Measurements from ENCODE around the gene CTXND1.

The CTXND1 gene

DNA sequence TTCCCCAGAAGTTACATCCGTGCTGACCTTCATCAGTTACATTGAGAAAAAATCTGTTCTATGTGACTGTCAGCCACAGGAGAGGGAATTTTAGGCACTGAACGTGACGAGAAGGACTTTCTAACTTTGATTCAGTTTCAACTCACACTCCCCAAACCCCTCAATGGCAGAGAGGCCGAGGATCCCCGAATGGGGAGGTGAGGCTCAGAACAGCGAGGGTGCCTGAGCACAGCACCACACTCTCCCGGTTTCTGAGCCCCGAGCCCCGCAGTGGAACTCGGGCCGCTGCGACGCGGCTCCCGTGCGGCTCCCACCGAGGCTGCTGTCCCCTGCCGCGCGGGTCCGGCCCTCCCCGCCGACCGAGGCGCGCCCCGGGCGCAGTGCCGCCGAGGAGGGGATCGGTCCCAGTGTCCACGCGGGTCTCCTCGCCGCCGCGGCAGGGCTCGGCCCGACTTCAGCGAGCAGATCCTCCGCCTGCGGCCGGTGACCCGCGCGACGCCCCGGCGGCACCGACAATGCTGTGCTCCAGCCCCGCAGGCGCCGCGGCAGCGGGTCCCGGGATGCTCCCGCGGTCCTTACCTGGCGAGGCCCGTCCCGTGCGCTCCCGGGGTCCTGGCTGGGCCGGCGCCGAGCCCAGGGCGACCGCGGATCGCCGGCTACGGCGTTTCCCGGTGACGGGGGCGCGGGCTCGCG lies 439 bp downstream of the CTXND1 start:
- DNase-seq = peak; percentile 6

DNA sequence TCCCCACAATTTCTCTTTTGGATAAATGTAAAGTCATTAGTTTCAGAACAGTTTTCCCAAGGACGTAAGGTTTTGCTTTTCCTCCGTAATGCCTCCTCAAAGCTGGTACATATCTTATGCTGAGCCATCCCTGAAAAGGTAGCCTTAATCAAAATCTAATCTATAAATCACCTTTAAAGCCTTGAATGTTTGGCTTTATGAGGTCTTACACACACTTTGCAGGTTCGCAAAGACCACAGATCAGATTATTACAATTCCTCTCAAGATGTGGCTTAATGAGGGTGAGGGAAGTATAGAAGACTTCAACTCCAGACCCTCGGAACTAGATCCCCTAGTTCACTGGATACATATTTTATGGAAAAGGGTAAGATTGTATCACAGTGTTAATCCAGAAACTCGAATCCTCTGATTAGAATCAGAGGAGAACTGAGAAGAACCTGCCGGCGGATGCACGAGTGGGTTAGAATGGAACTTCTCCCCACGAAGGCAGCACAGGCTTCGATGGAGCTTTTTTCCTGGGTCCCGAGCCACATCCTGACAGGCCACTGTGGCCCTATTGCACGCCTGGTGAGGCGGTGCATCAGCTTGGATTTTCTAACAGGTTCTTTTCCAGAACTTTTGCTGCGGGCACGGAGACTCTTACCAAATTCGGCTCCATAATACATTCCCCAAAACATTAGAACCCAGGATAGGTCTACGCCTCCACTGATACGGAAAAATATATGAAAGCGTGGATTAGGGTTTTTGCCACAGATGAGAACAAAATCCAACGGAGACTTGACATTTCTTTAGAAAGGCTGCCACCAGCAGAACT lies 1.2 kb downstream of the CTXND1 start:
- no peak for DNase-seq

DNA sequence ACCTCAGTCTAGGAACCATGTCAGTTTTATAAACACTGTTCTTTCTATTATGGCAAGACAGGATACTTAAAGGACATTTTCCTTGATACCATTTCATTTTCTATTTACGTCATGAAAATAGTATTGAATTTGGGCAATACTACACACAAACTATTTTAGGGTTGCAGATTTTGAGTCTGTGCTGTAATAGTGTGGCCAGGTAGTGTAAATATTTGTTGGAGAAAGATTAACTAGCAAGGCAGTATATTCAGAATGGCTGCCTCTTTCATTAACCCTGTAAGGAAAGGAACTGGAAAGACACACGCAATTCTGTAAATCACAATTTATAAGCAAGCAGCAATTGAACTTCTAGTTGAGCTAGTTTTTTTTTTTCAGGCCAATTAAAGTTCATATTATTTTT lies 2.0 kb downstream of the CTXND1 start:
- DNase-seq = no peak

DNA sequence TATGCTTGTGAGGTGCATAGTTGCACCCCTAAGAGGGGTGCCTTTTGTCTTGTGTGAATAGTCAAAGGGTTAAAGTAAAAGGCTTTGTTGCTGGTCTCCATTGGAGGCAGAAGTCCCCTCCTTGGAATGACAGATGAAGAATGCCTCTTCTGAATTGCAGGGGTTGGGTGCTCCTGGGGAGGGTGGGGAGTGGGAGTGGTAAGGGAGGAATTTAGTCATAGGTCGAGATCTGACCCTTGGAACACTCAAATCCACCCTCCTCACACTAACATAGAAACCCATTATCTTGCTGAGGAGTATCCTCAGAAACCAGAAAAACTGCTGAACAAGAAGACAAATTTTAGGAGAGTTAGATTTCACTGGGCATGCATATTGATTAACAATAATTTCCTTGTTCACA lies 4.7 kb downstream of the CTXND1 start:
- DNase-seq = no peak

DNA sequence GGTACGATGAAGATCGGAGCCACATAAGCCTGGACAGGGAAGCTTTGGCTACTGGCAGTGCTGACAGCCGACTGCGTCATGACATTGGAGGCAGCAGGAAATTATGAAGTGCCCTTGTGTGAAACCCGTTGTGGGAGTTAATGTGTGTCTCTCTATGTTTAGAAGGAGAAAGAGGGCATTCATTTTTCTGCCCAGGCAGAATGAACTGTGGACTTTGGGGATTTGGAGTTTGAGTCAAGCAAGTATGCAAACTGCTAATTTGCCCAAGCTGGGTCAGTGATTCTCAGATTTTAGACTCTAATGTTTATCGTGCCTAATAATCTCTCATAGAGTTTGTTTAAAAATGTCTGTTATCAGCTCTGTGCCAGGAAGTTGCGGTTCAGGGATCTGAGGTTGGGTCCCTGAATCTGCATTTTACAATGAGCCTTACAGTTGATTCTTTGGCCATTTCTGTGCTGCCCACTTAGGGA lies 5.6 kb downstream of the CTXND1 start:
- no peak for DNase-seq

DNA sequence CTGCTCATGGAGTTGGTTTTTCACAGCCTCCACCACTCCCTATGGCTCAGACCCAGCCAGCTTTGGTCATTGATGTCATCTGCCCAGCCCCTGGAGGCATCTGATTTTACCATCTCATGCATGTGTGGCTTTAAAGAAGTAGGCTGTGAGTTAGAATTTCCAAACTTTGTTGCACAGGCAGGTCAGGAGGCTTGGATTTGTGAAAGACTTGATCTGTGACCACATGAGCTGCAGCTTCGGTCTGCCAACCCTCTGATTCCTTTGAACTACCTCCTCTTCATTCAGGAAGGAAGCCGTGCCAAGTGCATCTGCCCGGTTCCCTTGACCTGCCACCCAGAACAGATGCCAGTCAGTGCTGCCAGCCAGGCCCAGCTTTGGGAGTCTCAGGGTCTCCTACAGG lies 9.2 kb downstream of the CTXND1 start:
- no peak for DNase-seq

DNA sequence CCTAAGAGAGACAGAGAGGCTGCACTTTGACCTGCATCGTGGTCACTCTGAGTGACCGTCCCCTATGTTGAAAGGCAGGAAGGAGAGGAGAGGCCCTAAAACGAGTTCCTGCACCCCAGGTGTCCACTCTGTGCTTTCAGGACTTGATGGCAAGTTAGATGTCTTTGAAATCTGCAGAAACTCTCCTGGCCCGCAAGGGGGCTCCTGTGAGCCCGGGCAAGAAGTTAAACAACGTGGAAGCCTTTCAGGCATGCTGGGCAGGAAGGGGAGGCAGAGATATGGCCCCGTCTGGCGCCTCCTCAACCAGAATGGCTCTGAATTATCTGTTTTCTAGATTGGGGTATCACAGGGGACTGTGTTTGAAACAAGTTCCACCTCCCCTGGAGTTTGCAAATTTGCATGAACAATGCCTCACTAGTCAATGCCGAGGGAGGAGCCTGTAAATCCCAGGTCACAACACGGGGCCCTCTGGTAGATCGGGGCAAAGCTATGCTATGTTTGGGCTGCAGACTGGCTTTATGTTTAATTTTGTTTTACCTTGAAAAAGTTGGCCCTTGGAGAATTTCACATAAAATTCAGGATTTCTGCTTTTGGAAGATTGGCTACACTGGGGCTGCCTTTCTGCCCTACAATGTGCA lies 9.8 kb downstream of the CTXND1 start:
- DNase-seq = peak; percentile 22

DNA sequence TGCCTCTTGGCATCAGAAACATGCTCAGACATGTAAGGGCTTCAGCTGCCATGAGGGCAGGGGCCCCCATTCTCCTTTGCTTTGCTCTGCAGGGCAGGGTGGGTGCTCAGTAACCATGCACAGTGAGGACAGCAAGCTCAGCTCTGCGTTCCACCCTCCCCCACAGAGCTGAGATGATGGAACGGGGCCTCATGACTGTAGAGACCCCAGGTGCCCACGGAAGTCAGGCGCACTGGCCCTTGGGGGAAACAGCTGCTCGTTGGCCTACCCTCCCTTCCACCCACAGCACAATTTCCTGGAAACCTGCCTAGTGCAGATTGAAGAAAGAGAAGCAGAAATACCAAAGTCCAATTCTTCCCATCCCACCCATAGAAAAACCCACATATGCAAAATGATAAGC lies 10.5 kb downstream of the CTXND1 start:
- no peak for DNase-seq

DNA sequence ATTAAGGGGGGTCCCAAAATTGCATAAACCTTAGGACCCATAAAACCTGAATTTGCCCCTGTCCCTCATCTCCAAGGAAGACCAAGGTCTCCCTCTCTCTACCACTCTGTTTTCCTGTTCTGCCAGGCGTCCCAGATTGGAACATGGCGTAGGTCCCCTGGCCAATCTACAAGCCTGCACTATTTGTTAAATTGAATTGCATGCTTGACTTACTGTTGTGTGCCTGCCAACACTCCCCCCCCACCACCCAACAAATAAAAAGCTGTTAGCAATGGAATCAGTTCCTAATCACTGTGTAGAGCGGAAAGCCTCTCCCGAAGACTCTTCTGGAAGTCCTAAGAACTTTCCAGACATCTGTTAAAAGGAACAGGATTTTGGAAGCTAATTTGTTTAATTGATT lies 11.7 kb downstream of the CTXND1 start:
- DNase-seq = no peak

DNA sequence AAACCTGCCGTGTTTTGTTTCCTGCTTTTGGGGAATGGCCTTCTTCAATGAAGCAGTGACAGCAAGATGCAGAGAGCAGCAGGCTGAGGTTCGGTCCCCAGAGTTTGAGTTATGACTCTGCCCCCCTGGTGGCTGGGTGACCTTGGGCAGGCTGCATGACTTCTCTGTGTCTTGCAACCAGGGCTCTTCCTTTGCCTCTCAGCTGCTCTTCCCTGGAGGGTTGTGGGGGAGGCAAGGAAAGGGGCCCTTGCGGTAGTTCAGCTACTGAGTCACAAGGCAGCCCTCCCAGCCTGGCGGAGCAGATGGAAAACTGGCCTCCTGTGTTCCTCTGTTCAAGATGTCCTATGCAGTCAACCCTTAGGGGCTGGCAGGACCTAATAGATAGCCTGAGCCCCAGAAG lies 17.1 kb downstream of the CTXND1 start:
- peak; percentile 68 for DNase-seq

DNA sequence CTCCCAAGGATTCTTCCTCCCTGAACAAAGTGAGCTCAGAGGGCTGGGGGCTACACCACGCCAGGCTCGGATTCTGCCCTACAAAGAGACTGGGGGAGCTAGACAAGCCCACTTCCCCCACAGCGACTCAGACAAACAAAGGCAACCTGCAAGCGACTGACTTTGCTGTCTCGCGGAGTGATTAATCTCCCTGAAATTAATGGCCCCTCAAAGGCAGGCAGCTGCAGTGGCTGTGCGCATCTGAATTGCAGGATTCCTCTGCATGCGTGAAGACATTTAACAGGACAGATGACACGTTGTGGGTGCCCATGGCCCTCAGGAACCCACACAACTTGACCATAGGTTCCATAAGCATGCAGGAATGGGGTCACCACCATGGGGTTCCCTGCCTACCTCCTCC lies 18.4 kb downstream of the CTXND1 start:
- no peak for DNase-seq

DNA sequence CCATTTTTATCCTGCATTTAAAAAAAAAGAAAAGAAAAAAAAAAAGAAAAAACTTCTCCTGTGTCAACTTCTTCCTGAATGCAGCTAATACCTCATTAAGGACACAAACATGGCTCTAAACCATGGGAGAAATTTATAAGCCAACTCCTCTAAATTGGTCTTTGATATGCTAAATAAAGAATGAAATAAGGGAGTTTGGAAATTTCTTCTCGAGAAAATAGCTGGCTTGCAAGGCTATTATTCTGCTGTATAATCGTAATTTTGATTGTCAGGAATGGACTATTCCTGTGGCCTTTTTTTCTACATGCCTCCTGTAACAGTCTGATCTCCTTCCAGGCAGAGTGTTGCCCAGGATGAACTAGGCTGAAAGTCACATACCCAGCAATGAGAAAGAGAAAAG lies 20.6 kb downstream of the CTXND1 start:
- no peak for DNase-seq

DNA sequence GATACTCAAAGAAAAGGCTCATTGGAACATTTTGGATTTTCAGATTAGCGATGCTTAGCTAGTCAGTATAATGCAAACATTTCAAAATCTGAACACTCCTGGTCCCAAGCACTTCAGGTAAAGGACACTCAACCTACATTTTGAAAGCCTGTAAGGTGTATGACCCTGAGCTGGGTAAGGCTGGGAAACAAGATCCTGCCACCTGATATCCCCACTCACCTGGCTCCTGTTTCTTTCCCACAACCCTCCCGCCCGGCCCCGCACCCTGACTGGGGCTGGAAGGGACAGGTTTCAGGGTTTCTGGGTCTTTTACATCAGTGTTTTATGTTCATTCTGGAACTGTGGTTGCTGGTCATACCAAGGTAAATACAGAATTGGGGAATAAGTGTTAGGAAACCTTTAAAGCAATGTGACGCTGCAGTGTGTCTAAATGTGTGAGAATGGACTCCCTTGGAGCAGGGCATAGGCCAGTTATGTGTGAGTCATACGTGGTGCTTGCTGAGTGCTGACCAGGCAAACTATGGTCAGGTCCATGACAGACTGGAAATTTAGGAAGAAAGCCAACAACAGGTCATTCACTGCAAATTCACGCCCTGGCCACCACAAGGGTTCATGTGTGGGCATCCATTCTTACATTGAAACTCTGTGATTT lies 22.9 kb downstream of the CTXND1 start:
- no peak for DNase-seq

DNA sequence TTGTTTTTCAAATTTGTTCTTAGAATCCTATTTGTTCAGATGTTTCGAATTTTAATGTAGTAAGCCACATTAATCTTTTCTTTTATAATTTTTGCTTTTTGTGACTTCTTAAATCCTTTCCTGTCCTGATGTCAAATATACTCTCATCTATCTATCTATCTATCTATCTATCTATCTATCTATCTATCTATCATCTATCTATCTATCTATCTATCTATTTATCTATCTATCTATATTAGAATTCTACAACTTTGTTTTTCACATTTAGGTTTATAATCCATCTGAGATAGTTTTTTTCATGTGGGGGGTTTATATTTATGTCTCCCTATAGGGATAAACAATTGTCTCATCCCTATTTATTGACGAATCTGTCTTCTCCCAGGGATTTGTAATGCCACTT lies 32.1 kb downstream of the CTXND1 start:
- DNase-seq = no peak

DNA sequence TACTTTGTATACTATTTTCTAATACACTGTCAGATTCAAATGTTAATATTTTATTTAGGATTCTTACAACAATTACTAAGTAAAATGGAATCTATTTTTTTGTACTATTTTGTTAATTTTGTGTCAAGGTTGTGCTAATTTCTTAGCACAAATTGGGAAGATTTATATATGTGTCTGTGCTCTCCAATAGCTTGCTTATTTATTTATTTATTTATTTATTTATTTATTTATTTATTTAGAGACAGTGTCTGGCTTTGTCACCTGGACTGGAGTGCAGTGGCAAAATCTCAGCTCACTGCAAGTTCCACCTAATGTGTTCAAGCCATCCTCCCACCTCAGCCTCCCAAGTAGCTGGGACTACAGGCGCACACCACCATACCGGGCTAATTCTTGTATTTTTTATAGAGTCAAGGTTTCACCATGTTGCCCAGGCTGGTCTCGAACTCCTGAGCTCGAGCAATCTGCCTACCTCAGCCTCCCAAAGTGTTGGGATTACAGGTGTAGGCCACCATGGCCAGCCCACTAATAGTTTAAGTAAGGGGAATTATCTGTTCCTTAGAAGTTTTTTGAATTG lies 34.6 kb downstream of the CTXND1 start:
- DNase-seq = no peak

DNA sequence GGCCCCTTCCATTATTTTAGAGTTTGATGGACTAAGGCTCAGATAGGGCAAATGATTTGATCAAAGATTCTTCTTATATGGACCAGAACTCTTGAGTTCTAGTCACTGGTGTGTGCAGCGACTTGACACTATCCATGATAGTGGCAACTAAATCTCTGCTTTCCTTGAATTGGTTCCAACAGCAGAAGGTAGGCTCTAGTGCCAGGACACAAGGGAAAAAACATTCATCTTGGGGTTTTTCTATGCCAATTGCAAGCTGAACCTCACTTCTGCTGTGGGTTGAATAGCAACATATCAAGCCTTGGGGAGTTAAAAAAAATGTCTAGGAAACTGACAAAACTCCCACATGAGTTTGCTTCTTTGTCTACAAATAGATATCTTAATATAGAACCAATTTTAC lies 35.1 kb downstream of the CTXND1 start:
- DNase-seq = no peak

DNA sequence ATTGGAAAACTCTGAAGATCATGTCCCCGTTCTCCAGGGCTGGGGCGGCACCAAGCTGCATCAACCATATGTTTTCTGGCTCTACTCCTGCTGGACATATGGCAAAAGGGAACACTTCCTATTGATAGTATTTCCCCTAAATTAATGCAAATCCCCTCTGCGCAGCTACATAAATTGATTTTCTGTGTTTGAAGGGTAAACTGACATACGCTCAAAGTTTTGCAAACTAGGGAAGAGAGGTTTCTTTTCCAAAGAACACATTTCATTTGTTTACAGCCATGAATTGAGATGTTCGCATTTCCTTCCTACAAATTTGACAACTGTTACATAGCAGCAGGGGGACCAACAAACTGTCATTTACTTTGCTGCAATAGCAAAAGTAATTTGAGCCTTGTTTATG lies 35.9 kb downstream of the CTXND1 start:
- DNase-seq = no peak

DNA sequence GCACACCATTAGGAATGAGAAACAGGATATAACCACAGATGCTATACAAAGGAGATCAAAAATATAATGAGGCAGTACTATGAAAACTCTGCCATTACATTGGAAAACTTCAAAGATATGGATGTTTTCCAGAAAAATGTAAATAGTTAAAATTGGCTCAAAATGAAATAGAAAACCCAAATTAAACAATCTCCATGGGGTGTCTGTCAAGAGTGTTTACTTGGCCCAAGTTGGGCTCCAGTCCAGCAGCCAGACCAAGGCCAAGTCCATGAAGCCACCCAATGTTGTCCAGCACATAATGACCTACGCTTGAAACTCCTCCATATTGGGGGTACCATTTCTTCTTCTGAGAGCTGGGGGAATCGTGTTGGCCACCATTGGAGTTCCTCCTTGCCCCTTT lies 37.1 kb downstream of the CTXND1 start:
- no peak for DNase-seq

DNA sequence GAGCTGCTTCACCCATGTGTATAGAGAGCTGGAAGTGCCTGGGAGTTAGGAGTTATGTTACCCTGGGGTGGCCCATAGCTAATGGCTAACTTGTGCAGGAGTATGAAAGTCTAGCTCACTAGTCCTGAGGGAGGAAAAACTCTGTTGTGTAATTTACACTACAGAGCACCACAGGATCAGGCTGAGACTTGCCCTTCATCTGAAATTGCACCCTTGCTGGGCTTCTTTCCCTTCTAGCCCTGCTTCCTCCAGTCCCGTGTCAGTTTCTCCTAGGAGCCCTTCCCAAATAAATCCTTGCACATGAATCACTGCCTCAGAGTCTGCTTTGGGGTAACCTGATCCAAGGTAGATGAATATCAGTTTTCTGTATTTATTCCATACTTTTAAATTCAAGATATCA lies 40.0 kb downstream of the CTXND1 start:
- no peak for DNase-seq

DNA sequence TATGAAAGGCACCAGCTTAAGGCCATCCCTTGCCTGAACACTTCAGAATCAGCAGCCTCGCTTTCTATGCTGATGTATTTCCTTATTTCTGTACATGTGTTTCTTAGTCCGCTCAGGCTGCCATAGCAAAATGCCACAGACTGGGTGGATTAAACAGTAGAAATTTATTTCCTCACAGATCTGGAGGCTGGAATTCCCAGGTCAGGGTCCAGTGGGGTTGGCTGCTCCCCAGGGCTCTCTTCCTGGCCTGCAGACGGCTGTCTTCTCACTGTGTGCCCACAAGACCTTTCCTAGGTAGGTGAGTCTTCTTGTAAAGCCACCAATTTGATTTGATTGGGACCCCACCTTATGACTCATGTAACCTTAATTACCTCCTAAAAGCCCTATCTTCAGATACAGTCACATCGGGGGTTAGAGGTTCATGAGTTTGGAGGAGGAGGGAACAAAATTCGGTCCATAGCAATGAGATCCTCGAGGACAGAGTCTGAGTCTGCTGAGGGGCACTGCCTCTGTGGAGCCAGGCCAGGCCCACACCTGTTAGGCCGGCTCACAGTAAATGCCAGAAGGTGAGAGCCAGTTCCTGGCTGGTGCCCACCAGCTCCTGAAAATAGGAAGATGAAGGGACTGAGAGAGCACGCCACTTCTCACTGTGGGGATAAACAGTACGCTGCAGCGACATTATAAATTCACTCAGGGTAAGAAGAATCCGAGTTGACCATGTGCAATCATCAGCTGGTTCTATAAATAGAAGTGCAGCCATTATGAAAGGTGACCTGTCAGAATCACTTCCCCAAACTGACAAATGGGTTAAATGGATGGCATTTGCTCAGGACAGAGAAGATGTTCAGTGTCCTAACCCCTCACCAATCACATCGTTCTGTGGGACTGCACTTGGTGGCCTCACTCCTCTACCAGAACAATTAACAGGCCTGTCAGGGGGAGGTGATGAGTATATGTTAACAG lies 41.1 kb downstream of the CTXND1 start:
- no peak for DNase-seq

DNA sequence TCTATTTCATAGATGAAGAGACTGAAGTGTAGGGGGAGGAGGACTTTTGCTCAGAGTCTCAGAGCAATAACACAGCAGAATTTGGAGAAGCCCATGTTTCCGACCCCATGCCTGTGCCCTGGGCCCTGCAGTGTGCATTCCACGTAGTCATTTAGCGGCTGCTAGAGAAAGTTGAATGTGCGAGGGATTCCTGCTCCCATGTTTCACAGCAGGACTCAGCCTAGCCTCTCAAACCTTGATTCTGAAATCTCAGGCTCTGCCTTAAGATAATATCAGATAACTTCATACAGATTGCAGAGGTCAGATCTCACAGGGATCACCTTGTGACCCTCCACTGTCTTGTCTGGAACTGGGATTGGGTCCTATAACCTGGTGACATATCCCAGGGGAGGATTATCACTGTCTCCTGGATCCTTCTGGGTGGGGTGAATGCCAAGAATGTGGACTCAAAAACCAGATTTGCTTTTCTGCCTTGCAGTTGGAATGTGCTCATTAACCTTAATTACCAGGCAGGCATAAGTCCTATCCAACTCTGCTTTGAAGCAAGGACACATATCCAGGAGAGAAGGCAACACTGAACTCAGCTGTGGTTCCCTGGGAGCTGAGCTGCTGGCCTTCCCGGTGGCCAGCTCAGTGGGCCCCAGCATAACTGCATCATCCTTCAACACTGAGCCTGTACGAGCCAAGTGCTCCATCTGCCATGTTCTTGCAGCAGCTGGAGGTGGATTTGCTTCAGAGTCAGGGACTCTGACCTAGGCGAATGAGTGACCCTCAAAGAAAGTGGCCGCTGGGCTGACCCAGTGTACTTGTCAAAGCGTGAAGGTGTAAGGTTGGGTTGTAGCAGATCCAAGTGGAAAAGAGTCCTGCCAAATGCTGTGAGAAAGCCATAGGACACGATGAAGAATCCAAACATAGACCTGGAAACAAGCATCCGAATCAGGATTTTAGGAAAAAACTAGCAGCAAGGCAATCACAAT lies 43.0 kb downstream of the CTXND1 start:
- no peak for DNase-seq
